HG02943 (cell line): ENCODE results near the gene IFT88.

Experiments used
- ATAC-seq: cut with Tn5 transposase; IDR thresholded peaks from one replicate; pipeline ENCODE4 v1.9.1; 2021; ENCODE audit warnings: mild to moderate bottlenecking, low read depth, moderate library complexity; ENCODE audit not compliant: unreplicated experiment

Gene IFT88

DNA sequence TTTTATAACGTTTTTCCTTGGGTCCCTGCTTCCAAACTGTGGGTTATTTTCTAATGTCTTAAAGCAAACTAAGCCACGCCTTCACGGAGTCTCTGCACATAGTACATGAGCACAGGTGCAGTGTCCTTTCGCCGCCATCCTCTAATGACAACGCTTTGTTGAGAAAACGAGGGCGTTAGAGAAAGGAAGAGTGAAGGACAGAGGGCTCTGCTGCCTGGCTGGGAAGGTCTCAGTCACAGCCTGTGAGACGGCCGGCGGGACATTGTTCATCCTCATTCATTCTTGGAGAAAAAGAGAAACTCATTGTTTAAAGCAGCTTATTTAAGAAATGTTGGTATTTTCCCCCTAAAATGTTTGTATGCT is 146.0 kb downstream of the IFT88 start:
- ATAC-seq: no peak

DNA sequence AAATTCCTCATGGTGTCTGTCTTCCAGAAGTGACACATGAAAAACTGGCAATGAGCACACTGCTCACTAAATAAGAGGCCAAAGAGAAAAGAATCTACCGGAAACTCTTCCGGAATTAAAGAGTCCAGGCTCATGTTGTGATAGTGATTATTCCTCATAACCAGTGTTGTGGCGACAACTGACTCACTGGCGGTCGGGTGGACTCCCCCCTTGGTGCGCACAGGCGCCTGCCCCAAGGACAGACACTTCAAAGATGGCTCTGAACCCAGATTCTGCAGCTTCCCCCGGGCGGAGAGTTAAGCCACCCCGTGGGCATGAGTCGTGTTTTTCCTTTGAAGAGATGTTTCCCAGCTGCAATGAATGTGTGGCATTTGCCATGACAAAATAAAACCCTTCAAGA is 146.8 kb downstream of the IFT88 start:
- no peak for ATAC-seq

DNA sequence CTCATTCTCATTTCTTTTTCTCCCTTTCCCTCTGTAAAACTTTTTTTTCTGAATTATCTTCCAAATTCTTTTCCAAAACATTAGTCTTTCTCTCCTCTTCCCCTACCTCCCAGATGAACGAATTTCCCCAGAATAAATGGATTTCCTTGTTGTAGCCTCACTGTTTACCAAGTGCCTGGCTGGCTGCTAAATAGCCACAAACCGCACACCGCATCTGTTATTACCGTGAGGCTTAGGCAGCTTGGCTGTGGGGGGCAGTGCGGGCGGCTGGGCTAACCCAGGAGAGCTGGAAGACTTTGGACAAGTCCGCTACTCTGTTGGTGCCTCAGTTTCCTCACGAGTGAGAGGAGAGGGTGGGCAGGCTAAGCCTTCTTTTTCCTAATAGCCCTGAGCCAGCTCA is 147.2 kb downstream of the IFT88 start:
- ATAC-seq: no peak

DNA sequence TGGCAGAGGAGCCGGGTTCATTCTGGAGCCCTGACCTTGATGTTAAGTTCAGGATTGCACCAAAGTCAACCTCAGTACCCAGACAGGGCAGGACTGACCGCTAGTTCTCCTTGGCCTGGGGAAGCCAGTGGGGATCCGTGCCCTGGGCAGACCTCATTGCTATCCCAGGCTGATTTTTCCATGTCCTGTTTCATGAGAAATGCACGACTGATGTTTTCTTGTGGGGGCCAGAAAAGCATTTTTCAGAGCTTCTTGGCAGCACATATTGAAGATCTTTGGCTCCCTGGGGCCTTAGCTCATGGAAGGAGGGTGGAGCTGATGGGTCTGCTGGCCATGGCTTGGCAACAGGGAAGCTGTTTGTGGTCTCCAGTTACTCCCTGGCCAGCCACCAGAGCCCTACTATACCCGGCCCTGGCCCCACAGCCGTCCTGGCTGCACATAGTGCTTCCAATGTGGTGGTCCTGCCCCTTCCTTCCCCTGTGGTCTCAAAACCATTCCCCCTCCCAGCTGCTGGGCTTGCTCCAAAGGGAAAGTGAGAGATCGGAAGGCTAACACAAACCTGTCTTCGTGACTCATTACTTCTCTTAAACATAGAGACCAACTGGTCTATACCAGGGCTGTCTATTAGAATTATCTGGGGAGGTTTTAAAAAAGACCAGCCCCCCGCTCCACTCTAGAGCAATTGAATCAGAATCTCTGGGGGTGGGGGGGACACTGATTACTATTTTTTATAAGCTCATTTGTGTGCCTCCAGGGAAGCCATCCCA is 147.8 kb downstream of the IFT88 start:
- ATAC-seq: no peak

DNA sequence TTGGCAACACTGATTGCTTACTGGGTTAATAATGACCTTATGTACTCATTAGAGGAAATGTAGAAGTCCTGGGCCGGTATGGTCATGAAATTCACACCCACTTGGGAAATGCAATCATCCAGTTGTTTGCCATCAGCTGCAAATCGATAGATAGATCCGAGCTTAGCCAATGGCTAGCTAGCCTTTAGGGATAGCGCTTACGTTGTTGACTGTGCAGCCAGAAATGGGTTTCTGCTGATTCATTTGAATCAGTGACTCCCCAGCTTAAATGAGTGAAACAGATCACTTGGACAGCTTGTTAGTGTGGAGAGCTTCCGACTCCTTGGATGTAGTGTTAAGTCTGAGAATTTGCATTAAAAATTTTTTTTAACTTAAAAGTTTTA is 148.4 kb downstream of the IFT88 start:
- ATAC-seq: no peak

DNA sequence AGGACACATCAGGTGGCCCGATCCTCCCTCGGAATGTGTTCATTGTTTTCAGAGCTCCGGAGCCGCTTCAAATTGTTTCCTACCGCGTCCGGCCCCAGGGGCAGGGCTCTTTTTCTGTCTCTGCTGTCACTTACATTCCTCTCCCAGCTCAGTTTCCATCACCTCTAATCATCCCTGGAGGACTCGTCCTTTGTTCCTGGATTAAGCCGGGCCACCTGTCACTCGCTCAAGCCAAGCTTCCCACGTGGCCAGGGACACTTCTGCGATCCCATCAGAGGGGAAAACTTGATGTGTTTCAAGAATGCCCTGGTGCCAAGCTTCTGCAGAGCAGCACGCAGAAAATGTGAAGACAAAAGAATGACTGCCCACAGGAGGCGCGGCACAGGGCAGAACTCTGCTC is 150.0 kb downstream of the IFT88 start:
- ATAC-seq: no peak

DNA sequence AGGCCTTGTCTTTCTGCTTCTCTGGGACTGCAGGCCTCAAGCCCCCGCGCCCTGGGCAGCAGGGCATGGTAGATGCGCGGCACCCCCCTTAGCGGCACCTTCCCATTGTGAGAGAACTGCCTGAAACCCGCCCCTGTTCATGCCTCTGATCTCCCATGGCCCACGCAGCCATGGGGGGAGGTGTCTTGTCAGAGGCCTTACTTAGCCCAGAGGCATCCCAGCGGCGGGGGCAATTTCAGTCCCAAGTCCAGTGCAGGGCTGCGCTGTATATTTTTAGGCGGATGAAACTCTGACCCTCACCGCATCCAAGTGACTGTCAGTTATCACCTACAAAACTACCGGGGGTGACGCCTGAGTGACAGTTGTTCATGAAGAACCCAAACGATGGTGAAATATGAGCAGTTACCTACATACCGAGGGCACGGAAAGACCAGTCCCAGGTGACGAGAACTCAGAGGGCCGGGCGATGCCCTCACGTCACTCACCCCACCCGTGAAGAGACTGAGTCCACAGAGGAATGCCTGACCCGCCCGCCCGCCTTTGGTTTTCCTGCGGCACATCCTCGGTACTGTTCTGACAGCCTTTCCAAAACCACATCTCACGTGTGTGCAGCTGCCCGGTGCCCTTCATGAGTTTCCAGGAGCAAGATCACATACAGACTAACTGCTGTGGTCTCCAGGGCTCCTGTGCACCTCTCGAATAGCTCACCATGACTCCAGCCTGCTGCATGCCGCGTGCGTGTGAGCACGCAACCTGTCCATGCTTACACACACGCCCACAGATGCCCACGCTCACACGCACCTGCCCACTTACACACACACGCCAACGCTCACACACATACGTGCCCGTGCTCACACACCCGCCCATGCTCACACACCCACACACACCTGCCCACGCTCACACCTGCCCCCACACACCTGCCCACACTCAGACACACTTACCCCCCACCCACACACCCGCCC is 150.9 kb downstream of the IFT88 start:
- no peak for ATAC-seq

DNA sequence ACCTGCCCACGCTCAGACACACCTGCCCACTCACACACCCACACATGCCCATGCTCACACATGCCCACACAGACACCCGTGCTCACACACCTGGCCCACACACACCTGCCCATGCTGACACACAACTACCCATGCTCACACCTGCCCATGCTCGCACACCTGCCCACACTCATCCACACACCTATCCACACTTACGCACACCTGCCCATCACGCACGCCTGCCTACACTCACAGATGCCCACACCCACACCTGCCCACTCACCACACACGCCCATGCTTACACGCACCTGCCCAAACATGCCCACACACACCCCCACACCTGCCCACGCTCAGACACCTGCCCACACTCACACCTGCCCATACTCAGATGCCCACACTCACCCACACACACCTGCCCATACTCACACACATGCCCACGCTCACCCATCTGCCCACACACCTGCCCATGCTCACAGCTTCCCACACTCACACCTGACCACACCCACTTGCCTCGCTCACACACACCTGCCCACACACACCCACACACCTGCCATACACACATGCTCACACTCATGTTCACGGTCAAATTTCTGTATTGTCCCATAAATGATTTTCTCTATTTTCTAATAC is 152.1 kb downstream of the IFT88 start:
- no peak for ATAC-seq

DNA sequence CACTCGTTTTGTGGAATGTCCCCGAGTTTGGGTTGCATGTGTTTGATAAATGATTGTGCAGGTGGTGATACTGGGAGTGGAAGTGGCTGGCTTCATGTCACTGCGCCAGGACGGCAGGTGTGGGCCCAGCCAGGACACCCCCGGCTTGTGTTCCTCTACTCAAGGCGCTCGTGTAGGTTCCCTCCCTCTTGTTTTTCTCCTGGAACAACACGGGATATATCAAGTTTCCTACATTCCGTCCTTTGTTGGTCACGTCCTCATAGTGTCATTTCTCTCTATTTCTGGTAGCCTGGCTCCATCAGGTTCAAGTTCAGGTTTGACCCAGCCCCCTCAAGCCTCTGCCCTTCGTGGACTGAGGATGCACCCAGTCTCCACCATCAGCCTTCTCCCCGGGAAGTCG is 152.8 kb downstream of the IFT88 start:
- no peak for ATAC-seq

DNA sequence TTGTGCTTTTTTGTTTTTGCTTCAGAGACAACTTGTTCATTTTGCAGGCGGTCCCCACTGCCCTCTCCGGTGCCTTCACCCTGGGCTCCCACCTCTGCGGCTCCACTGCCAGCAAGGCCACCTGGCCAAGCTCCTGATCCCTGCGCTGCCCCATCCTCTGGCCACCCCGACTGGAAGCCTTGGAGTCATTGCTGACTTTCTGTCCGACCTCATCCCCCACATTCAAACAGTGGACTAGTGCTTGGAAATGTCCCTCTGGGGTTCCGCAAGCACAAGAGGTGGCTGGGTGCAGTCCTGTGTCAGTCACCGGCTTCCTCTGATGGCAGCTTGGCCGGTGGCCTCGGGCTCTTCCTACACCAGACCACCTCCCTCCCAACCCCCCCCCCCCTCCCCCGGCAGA is 153.5 kb downstream of the IFT88 start:
- ATAC-seq: no peak

DNA sequence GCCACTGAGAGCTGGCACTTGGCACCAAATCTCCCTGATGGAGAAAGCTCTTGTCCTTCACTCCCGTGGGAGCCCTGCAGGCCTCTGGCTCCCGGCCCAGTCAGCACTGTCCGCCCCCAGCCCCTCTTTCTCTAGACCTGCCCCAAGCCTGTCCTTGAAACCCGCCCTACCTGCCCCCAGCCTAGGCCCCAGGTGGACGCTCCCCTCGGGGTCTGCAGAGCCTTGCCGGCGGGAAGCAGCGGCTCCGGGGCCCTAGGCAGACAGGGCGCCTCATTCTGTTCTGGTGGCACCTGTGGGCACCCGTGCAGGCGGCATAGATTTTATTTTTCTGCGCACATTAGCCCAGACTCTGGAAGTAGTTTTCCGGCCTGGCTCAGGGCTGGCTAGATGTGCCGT is 154.1 kb downstream of the IFT88 start:
- no peak for ATAC-seq

DNA sequence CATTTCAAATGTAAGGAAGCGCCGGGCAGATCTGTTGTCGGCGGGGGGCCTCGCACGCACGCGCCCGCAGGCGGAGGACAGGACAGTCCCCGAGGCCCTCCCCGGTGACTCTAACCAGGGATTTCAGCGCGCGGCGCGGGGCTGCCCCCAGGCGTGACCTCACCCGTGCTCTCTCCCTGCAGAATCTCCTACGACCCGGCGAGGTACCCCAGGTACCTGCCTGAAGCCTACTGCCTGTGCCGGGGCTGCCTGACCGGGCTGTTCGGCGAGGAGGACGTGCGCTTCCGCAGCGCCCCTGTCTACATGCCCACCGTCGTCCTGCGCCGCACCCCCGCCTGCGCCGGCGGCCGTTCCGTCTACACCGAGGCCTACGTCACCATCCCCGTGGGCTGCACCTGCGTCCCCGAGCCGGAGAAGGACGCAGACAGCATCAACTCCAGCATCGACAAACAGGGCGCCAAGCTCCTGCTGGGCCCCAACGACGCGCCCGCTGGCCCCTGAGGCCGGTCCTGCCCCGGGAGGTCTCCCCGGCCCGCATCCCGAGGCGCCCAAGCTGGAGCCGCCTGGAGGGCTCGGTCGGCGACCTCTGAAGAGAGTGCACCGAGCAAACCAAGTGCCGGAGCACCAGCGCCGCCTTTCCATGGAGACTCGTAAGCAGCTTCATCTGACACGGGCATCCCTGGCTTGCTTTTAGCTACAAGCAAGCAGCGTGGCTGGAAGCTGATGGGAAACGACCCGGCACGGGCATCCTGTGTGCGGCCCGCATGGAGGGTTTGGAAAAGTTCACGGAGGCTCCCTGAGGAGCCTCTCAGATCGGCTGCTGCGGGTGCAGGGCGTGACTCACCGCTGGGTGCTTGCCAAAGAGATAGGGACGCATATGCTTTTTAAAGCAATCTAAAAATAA is 154.7 kb downstream of the IFT88 start:
- no peak for ATAC-seq

DNA sequence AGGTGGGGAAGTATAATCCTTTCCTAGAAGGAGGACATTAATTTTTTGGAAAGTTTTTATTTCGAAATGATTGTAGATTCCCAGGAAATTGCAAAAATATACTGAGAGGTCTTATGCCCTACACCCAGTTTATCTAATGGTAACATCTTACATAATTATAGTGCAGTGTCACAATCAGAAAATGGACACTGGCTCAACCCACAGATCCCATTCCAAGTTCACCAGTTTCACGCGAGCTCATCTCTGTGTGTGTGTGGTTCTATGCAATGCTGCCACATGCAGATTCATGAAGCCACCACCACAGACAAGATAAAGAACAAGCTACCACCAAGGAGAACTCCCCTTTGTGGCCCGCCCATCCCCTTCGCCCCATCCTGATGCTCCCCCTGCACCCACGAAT is 160.9 kb downstream of the IFT88 start:
- no peak for ATAC-seq

DNA sequence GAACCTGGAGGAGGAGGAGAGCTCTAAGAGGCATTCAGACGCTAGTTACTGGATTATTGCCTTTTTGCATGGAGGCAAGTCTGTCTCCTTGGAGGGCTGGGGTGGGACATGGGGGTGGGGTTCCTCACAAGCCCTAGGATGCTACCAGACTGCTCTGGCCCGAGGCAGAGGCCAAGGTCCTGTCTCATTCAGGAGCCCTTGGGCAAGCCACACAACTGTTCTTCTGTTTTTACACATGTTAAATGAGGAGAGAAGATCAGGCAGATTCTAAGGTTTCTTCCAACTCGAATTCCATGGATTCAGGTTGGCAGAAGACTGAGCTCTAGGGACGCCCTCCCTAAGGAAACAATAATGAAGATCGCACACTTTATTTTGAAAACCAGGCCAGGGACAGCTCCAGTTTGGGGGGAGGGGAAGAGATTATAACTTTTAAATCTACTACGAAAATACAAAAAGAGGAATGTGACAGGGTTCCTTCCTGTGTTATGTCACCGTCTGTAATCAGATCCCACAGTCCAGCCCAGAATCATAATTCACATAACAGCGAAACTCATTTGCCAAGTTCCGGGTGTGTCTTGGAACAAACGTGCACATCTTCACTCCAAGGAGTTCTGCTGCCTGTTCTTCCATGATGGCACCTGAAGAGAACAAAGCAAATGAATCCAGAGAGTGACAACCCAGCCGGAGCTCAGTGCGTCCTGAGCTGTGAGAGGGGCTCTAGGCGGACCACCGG is 161.8 kb downstream of the IFT88 start:
- ATAC-seq: no peak

DNA sequence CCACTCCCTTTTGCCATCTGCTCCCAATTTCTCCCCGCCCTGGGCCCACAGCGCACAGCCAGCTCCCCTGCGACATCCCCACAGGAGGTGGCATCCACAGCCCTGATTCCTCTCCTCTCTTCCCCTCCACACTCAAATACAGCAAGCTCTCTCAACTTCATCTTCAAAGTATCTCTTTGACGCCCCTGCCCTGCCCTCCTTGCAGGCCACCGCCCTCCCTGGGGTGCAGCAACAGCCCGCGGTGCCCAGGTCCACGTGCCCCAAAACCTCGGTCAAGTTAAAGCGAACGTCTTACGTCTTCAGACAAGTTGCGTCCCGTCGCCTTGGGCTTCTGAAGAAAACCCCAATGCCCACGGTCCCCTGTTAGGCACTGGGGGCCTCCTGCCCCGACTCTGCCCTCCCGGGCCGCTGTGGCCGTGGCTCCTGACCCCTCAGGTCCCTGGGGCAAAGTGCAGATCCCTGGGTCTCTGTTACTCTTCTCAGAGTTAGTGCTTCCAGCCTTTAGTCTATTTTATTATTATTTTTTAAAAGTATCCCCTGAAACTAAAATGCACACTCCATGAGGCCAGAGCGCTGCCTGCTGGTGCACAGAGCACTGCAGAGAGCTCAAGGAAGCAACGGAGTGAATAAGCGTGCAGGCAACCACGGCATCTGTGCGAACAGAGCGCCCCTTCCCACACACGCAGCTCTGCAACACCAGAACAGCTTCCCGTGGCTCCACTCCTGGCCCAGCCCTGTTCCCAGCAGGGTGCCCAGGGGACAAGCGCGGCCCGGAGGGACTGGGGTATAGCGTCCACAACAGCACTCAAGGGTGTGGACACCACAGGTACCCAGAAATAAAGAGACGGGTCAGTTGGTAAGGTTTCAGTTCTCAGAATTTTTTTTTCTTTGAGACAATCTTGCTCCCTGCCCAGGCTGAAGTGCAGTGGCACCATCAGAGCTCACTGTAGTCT is 163.0 kb downstream of the IFT88 start:
- no peak for ATAC-seq

DNA sequence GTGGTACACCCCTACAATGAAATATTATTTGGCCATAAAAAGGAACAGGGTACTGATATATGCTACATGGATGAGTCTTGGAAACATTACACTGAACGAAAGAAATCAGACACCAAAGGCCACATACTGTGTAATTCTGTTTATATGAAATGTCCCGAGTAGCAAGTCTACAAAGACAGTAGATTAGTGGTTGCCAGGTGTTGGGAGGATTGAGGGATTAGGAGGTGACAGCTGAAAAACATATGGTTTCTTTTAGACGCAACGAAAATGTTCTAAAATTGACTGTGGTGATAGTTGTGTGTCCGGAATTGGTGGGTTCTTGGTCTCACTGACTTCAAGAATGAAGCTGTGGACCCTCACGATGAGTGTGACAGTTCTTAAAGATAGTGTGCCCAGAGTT is 171.7 kb downstream of the IFT88 start:
- no peak for ATAC-seq

DNA sequence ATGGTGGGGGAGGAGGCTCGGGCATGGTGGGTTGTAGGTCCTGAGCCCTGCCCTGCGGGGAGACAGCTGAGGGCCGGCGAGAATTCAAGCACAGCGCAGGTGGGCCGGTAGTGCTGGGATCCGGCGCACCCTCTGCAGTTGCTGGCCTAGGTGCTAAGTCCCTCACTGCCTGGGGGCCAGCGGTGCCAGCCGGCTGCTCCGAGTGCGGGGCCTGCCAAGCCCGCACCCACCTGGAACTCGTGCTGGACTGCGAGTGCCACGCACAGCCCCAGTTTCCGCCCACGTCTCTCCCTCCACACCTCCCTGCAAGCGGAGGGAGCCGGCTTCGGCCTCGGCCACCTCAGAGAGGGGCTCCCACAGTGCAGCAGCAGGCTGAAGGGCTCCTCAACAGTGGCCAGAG is 173.1 kb downstream of the IFT88 start:
- ATAC-seq: no peak
